ENCODE data around the gene KANSL2. TPM values are rescaled to one million over a fixed set of nuclear protein-coding genes. Genes with fewer than 3 reads are reported as not detected.
A peak's percentile ranks its signal among the peaks of the same experiment; 100 is the strongest.

Gene KANSL2
- polyA plus RNA-seq, 3 donors: 12.2 to 20.3 (median 12.5) TPM

- intact Hi-C loops (cut with micrococcal nuclease): no loop called here
Observed at GRCh38 chr12:48618541-48618940, 63.5 kb downstream of the KANSL2 start.

GRCh38 chr12:48615681-48616080 is 66.4 kb downstream of the KANSL2 start:
- no peak overlapping the region for H3K4me3 Mint-ChIP-seq
- no peak overlapping the region for H3K4me2 ChIP-seq (replicated peaks; ENCODE audit: extremely low read depth, low read length, poor library complexity, severe bottlenecking)
- no peaks in the 10 kb centered on the region for H3K4me1 ChIP-seq (ENCODE audit: control insufficient read depth in 1 of 2, insufficient read depth in 2 of 2, low read length in 2 of 2)
- H3K9ac ChIP-seq (ENCODE audit: insufficient read depth, low read length, poor library complexity, severe bottlenecking): no peak overlapping the region
- peaks cover 3 to 7% of the 10 kb centered on the region in 2 donors for H3K9me3 ChIP-seq (replicated peaks in 1 of 2; ENCODE audit: control insufficient read depth in 1 of 2, insufficient read depth in 1 of 2, low read length in 2 of 2)
- H3K4me3 ChIP-seq (replicated peaks in 1 of 3; ENCODE audit: low read depth in 2 of 3, low read length in 3 of 3): no peak overlapping the region
- H3K4me1 Mint-ChIP-seq: no peaks in the 10 kb centered on the region
- DNase-seq: no peak
- H3K36me3 ChIP-seq (replicated peaks in 1 of 2; ENCODE audit: control insufficient read depth in 1 of 2, insufficient read depth in 2 of 2, low read length in 2 of 2): no peaks in the 10 kb centered on the region
- peaks cover 6 to 18% (median 18%) of the 10 kb centered on the region in 3 donors for H3K27me3 Mint-ChIP-seq (ENCODE audit: low read depth in 3 of 3)
- H3K27ac Mint-ChIP-seq: no peak overlapping the region
- intact Hi-C loops (cut with micrococcal nuclease): no loop called here
- H3K36me3 Mint-ChIP-seq: no peaks in the 10 kb centered on the region
- no peaks in the 10 kb centered on the region for H3K27me3 ChIP-seq (ENCODE audit: control insufficient read depth in 2 of 2, insufficient read depth in 2 of 2, low read length in 2 of 2)
- peaks cover 4 to 27% (median 19%) of the 10 kb centered on the region in 7 donors for H3K9me3 Mint-ChIP-seq
- no peaks in the 10 kb centered on the region for H3K79me2 ChIP-seq (ENCODE audit: insufficient read depth, low read length)
- 93% methylated on average over 2 of the region's 4 CpGs for WGBS (ENCODE audit: insufficient coverage)
- no peak for TF ChIP-seq CTCF (IDR thresholded peaks at IDR 0.05)
- no peak overlapping the region for H2AFZ ChIP-seq (ENCODE audit: insufficient read depth, low read depth, low read length, poor library complexity, severe bottlenecking)
- no peaks in the 10 kb centered on the region for H4K20me1 ChIP-seq (ENCODE audit: insufficient read depth, low read length)
- no peak overlapping the region for H3K27ac ChIP-seq (ENCODE audit: low read depth in 1 of 2, low read length in 2 of 2)

More at GRCh38 chr12:48618541-48618940, 63.5 kb downstream of the KANSL2 start:
- Histone ChIP-seq H3K36me3 (replicated peaks in 1 of 2; ENCODE audit: control insufficient read depth in 1 of 2, insufficient read depth in 2 of 2, low read length in 2 of 2) (no peaks in the 10 kb centered on the region), H3K27me3 (ENCODE audit: control insufficient read depth in 2 of 2, insufficient read depth in 2 of 2, low read length in 2 of 2) (no peaks in the 10 kb centered on the region), H3K4me3 (replicated peaks in 1 of 3; ENCODE audit: low read depth in 2 of 3, low read length in 3 of 3) (no peak overlapping the region), H3K9me3 (replicated peaks in 1 of 2; ENCODE audit: control insufficient read depth in 1 of 2, insufficient read depth in 1 of 2, low read length in 2 of 2) (peaks cover 3 to 6% of the 10 kb centered on the region in 2 donors), H3K4me2 (replicated peaks; ENCODE audit: extremely low read depth, low read length, poor library complexity, severe bottlenecking) (no peak overlapping the region), H2AFZ (ENCODE audit: insufficient read depth, low read depth, low read length, poor library complexity, severe bottlenecking) (no peak overlapping the region), H3K9ac (ENCODE audit: insufficient read depth, low read length, poor library complexity, severe bottlenecking) (no peak overlapping the region), H3K4me1 (ENCODE audit: control insufficient read depth in 1 of 2, insufficient read depth in 2 of 2, low read length in 2 of 2) (no peaks in the 10 kb centered on the region), H4K20me1 (ENCODE audit: insufficient read depth, low read length) (no peaks in the 10 kb centered on the region), H3K27ac (ENCODE audit: low read depth in 1 of 2, low read length in 2 of 2) (no peak overlapping the region), H3K79me2 (ENCODE audit: insufficient read depth, low read length) (no peaks in the 10 kb centered on the region)
- no peaks in the 10 kb centered on the region for H3K36me3 Mint-ChIP-seq
- H3K27me3 Mint-ChIP-seq (ENCODE audit: low read depth in 3 of 3): peaks cover 5 to 18% (median 17%) of the 10 kb centered on the region in 3 donors
- 21% methylated on average over 2 of the region's 7 CpGs for WGBS (ENCODE audit: insufficient coverage)
- H3K4me3 Mint-ChIP-seq: no peak overlapping the region
- no peaks in the 10 kb centered on the region for H3K4me1 Mint-ChIP-seq
- peaks cover 0 to 20% (median 12%) of the 10 kb centered on the region in 7 donors for H3K9me3 Mint-ChIP-seq
- TF ChIP-seq CTCF (IDR thresholded peaks at IDR 0.05): peak; percentile 98
- H3K27ac Mint-ChIP-seq: no peak overlapping the region
- peak; percentile 44 to 59 (median 58) for DNase-seq
